K562 (cell line): Measurements from ENCODE around the gene SCAMP5. TPM values are rescaled to one million over a fixed set of nuclear protein-coding genes. Genes with fewer than 3 reads are reported as not detected.

Experiments used
- ARHGAP35 ChIP-seq: fragments of 450-650 bp; IDR thresholded peaks from 2 replicates; pipeline ENCODE4 v1.6.1; 2018; ENCODE audit not compliant: partially characterized antibody
- CCAR2 ChIP-seq: fragments of 200-400 bp; formaldehyde crosslinking; IDR thresholded peaks from 2 replicates; pipeline ENCODE4 v1.6.1; 2017; ENCODE audit warnings: mild to moderate bottlenecking, low read depth, low read length
- FOXJ3 ChIP-seq: sonication (generic); formaldehyde crosslinking; IDR thresholded peaks from 2 replicates; pipeline ENCODE4 v1.4.0; 2020; ENCODE audit warnings: mild to moderate bottlenecking, missing genetic modification reagents
- GABPB2 ChIP-seq: fragments of 250-450 bp; sonication (Bioruptor Pico); conservative IDR thresholded peaks from 2 replicates; pipeline ENCODE4 v1.5.1; 2021; ENCODE audit warnings: mild to moderate bottlenecking
- GATAD2A ChIP-seq: fragments of 450-650 bp; IDR thresholded peaks from 2 replicates; pipeline ENCODE4 v1.6.1; 2017
- KAT2B ChIP-seq: IDR thresholded peaks from one replicate; pipeline ENCODE4 v1.6.1; 2012; ENCODE audit warnings: low read depth, mild to moderate bottlenecking, control low read depth, inconsistent platforms, low read length, moderate library complexity
- NFYB ChIP-seq: IDR thresholded peaks from 2 replicates; pipeline ENCODE4 v1.6.1; 2011; ENCODE audit warnings: mild to moderate bottlenecking, moderate library complexity; ENCODE audit not compliant: insufficient read length; ENCODE audit errors: extremely low read depth
- SIN3B ChIP-seq: fragments of 450-650 bp; IDR thresholded peaks from 2 replicates; pipeline ENCODE4 v1.6.1; 2017; ENCODE audit warnings: low read depth, mild to moderate bottlenecking, moderate library complexity
- SMAD3 ChIP-seq: fragments of 450-650 bp; formaldehyde crosslinking; conservative IDR thresholded peaks from 2 replicates; pipeline ENCODE4 v1.4.0; 2020; ENCODE audit warnings: mild to moderate bottlenecking
- SP2 ChIP-seq: IDR thresholded peaks from 2 replicates; pipeline ENCODE4 v1.6.1; 2011; ENCODE audit warnings: mild to moderate bottlenecking, low read depth, low read length, moderate library complexity; ENCODE audit not compliant: poor library complexity, severe bottlenecking; ENCODE audit errors: extremely low read depth
- U2AF1 ChIP-seq: fragments of 200-400 bp; formaldehyde crosslinking; optimal IDR thresholded peaks from 2 replicates; pipeline ENCODE3; 2017; ENCODE audit warnings: mild to moderate bottlenecking, low read depth, low read length, moderate library complexity
- ZNF121 ChIP-seq: sonication (generic); formaldehyde crosslinking; conservative IDR thresholded peaks from 2 replicates; pipeline ENCODE4 v1.8.0; 2022; ENCODE audit warnings: missing genetic modification reagents
- ZNF217 ChIP-seq: sonication (generic); formaldehyde crosslinking; IDR thresholded peaks from 2 replicates; pipeline ENCODE4 v1.8.0; 2022; ENCODE audit warnings: mild to moderate bottlenecking, missing genetic modification reagents
- ZNF282 ChIP-seq: sonication (generic); formaldehyde crosslinking; IDR thresholded peaks from 2 replicates; pipeline ENCODE4 v1.8.1; 2023; ENCODE audit warnings: missing genetic modification reagents
- ZNF408 ChIP-seq: fragments of 250-450 bp; sonication (Bioruptor Pico); IDR thresholded peaks from 2 replicates; pipeline ENCODE4 v1.4.0; 2020; ENCODE audit warnings: low read depth, mild to moderate bottlenecking, moderate library complexity
- ZNF586 ChIP-seq: fragments of 450-650 bp; formaldehyde crosslinking; conservative IDR thresholded peaks from 2 replicates; pipeline ENCODE4 v1.4.0; 2020; ENCODE audit warnings: mild to moderate bottlenecking, moderate library complexity
- ZNF668 ChIP-seq: fragments of 250-450 bp; sonication (Bioruptor Pico); IDR thresholded peaks from 2 replicates; pipeline ENCODE4 v1.8.0; 2022; ENCODE audit warnings: mild to moderate bottlenecking, inconsistent platforms
- ZNF75A ChIP-seq: fragments of 450-650 bp; formaldehyde crosslinking; IDR thresholded peaks from 2 replicates; pipeline ENCODE4 v1.4.0; 2020; ENCODE audit warnings: mild to moderate bottlenecking
- ZNF79 ChIP-seq: fragments of 250-450 bp; sonication (Bioruptor Pico); IDR thresholded peaks from 2 replicates; pipeline ENCODE4 v1.4.0; 2020; ENCODE audit warnings: low read depth, mild to moderate bottlenecking, moderate library complexity
- polyA plus RNA-seq, 8 experiments: library from polyadenylated mRNA; depleted of rRNA in 4 of 8; stranded (reverse) in 5 of 8; unstranded in 3 of 8; fragments of >200 nt; fragmentation: Nextera tagmentation in 2 of 8; fragmentation: Illumina TruSeq in 1 of 8; extraction: Ambion mirVana in 2 of 8; extraction: Trizol in 1 of 8; gene quantifications; 2 replicates each; pipeline versions ENCODE4 v1.2.1 to v1.2.3, GENCODE V29; 2011 to 2014; ENCODE audit warnings: inconsistent platforms in 1 of 8, missing spikeins in 1 of 8
- total RNA-seq, 7 experiments: library from RNA; depleted of rRNA in 6 of 7; stranded (reverse); fragments of >200 nt in 6 of 7; fragmentation: Illumina TruSeq in 2 of 7; extraction: Trizol in 2 of 7; gene quantifications; 2 replicates each; pipeline versions ENCODE4 v1.2.1 to v1.2.3, GENCODE V29; 2011 to 2021; ENCODE audit warnings: low replicate concordance in 1 of 7
- TF ChIP-seq, protein P1 (sequence below): IDR thresholded peaks from 2 replicates; pipeline ENCODE4 v1.6.1; 2011; ENCODE audit not compliant: insufficient read length; ENCODE audit errors: extremely low read depth
- TF ChIP-seq, protein P2 (sequence below), 2 experiments: fragments of 450-650 bp; conservative IDR thresholded peaks; 2 replicates each; pipeline ENCODE4 v1.6.1; 2017; ENCODE audit warnings: mild to moderate bottlenecking in 2 of 2, moderate library complexity in 2 of 2
- TF ChIP-seq, protein P3 (sequence below): fragments of 250-450 bp; sonication (Bioruptor Pico); IDR thresholded peaks from 2 replicates; pipeline ENCODE4 v1.4.0; 2020

The SCAMP5 gene
- total and polyA plus RNA-seq, 9 of the 15 experiments (the other 6 are each of a cell fraction or from before 2014, with no cell fraction given) = 0.09 to 0.29 (median 0.19) TPM; not detected in 5

DNA sequence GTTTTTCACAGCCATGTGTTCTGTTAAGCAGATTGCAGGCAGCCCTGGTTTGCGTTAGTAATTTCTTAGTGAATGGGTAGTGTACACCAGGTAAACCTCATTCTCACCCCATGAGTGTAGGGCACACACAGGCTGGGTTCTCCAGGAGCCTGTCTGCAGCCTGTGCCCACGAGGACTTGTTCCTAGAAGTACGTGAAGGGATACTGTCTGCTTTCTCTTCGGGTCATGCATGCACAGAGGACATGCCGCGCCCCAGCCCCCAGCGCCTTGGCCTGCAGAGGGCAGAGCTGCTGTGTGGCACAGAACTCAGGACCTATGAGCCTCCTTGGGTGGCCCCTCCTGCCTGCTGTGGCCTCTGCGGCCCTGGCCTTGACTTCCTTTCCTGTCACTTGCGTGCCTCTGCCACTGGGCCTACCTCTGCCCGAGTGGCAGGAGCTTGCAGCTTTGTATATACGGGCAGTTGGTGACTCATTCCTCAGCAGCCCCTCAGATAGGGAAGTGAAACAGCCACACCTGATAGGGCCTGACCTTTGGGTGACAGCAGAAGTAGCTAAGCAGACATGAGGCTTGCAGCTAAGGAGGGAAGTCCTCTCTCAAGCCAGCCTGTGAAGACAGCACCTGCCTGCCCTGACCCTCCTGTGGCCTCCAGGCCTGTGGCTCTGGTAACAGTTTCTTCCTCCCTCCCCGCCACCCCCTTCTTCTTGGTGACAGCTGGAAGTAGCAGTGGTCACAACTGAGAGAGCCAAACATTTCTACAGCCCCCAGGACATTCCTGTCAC is 47.6 kb downstream of the SCAMP5 start (continued):
- TF ChIP-seq FOXJ3 (no peak), ZNF217 (CRISPR knock-in tag) (no peak), SIN3B (no peak), NFYB (peak; percentile 3), ZNF121 (CRISPR knock-in tag) (no peak), ZNF586 (CRISPR knock-in tag) (no peak), ZNF408 (CRISPR knock-in tag) (no peak), ZNF282 (CRISPR knock-in tag) (no peak), SMAD3 (no peak), KAT2B (no peak), ARHGAP35 (no peak), U2AF1 (no peak), GABPB2 (CRISPR knock-in tag) (0 out of 2 replicates have a peak, but pooled peaks have one; percentile 41), CCAR2 (no peak), GATAD2A (peak; percentile 86), ZNF668 (CRISPR knock-in tag) (peak; percentile 54; the same call in 1 of the 2 replicates), SP2 (no peak), ZNF79 (CRISPR knock-in tag) (no peak), ZNF75A (no peak)
- TF ChIP-seq, protein P1, sequence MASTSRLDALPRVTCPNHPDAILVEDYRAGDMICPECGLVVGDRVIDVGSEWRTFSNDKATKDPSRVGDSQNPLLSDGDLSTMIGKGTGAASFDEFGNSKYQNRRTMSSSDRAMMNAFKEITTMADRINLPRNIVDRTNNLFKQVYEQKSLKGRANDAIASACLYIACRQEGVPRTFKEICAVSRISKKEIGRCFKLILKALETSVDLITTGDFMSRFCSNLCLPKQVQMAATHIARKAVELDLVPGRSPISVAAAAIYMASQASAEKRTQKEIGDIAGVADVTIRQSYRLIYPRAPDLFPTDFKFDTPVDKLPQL = no peak
- TF ChIP-seq, protein P2, sequence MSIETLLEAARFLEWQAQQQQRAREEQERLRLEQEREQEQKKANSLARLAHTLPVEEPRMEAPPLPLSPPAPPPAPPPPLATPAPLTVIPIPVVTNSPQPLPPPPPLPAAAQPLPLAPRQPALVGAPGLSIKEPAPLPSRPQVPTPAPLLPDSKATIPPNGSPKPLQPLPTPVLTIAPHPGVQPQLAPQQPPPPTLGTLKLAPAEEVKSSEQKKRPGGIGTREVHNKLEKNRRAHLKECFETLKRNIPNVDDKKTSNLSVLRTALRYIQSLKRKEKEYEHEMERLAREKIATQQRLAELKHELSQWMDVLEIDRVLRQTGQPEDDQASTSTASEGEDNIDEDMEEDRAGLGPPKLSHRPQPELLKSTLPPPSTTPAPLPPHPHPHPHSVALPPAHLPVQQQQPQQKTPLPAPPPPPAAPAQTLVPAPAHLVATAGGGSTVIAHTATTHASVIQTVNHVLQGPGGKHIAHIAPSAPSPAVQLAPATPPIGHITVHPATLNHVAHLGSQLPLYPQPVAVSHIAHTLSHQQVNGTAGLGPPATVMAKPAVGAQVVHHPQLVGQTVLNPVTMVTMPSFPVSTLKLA (conservative IDR thresholded peaks at IDR 0.05) = no peak; a peak in 1 of 4 replicates
- TF ChIP-seq, protein P3, sequence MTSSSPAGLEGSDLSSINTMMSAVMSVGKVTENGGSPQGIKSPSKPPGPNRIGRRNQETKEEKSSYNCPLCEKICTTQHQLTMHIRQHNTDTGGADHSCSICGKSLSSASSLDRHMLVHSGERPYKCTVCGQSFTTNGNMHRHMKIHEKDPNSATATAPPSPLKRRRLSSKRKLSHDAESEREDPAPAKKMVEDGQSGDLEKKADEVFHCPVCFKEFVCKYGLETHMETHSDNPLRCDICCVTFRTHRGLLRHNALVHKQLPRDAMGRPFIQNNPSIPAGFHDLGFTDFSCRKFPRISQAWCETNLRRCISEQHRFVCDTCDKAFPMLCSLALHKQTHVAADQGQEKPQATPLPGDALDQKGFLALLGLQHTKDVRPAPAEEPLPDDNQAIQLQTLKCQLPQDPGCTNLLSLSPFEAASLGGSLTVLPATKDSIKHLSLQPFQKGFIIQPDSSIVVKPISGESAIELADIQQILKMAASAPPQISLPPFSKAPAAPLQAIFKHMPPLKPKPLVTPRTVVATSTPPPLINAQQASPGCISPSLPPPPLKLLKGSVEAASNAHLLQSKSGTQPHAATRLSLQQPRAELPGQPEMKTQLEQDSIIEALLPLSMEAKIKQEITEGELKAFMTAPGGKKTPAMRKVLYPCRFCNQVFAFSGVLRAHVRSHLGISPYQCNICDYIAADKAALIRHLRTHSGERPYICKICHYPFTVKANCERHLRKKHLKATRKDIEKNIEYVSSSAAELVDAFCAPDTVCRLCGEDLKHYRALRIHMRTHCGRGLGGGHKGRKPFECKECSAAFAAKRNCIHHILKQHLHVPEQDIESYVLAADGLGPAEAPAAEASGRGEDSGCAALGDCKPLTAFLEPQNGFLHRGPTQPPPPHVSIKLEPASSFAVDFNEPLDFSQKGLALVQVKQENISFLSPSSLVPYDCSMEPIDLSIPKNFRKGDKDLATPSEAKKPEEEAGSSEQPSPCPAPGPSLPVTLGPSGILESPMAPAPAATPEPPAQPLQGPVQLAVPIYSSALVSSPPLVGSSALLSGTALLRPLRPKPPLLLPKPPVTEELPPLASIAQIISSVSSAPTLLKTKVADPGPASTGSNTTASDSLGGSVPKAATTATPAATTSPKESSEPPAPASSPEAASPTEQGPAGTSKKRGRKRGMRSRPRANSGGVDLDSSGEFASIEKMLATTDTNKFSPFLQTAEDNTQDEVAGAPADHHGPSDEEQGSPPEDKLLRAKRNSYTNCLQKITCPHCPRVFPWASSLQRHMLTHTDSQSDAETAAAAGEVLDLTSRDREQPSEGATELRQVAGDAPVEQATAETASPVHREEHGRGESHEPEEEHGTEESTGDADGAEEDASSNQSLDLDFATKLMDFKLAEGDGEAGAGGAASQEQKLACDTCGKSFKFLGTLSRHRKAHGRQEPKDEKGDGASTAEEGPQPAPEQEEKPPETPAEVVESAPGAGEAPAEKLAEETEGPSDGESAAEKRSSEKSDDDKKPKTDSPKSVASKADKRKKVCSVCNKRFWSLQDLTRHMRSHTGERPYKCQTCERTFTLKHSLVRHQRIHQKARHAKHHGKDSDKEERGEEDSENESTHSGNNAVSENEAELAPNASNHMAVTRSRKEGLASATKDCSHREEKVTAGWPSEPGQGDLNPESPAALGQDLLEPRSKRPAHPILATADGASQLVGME (CRISPR knock-in tag) = no peak
